Smooth muscle cell of the brain vasculature (primary cell): ENCODE measurements around the gene MIEF1.
"Not testable (repeated sequence)": the region's sequence is repeated elsewhere in the genome, so short reads cannot be mapped to it uniquely, and the experiment has no call there.

Experiments
- DNase-seq: peaks from one replicate; pipeline ENCODE4 v3.0.0-alpha.2; 2012; ENCODE audit warnings: low read depth, low spot score

Gene MIEF1

GRCh38 chr22:39489094-39490068 is 12.7 kb upstream of the MIEF1 start:
- DNase-seq: no peak

DNA sequence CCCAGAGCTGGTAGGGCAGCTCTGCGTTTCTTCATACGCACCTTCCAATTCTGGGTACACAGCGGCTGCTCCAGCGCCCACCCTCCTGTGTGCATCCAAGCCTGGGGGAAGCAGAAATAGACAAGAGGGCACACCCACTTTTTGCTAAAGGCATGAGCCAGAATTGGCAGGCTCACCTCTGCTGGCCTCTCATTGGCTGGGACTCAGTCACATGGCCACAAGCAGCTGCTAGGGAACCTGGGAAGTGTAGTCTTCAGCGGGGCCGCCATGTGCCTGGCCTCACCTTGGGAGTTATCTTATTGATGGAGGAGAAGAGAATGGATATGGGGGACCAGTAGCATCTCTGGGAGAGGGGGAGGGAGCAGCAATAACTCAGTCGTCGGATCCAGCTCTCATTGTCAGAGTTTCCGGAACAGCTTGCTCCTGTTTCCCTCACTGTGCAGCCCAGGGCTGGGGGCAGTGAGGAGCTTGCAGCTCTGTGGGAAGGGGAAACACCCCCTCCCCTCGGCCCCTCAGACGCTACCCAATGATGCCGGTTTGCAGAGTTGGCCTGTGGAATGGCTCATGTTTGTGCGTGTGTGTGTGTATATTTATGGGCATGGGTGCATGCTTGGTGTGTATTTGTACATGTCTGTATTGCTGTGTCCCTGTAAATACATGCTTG is 11.8 kb upstream of the MIEF1 start:
- DNase-seq: no peak

DNA sequence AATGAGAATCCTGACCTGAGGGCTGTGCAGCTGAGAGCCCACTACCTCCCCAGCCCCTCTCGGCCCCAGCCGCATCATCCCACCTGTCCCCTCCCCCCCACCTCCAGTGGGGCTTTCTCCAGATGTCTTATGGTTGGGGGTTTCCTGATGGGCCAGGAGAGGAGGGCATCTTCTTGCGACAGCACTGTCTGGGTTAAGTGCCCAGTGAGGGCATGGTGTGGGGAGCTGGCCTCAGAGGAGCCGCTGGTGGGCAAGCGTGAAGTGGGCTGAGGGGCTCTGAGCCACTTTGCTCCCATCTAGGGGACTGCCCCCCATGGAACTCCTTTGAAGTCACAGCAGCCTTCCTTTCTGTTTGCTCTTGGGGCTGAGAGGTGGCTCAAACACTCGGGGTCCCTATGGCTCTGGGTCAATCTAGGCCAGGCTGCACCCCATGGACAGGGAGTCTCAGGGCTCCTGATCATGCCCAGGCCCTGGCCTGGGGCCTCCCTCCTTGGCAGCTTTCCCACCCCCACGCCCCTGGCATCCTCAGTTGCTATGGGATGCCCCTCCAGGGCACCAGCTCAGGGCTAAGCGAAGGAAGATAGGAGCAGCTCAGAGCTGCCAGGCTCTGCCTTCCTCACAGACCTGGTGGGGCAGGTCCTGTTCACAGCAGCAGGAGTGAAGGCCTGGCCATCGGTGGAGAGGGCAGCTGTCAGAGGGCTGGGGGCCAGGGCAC is 11.0 kb upstream of the MIEF1 start:
- DNase-seq: no peak

GRCh38 chr22:39491696-39492095 is 10.4 kb upstream of the MIEF1 start:
- no peak for DNase-seq

GRCh38 chr22:39492186-39492585 is 9.9 kb upstream of the MIEF1 start:
- DNase-seq: no peak

DNA sequence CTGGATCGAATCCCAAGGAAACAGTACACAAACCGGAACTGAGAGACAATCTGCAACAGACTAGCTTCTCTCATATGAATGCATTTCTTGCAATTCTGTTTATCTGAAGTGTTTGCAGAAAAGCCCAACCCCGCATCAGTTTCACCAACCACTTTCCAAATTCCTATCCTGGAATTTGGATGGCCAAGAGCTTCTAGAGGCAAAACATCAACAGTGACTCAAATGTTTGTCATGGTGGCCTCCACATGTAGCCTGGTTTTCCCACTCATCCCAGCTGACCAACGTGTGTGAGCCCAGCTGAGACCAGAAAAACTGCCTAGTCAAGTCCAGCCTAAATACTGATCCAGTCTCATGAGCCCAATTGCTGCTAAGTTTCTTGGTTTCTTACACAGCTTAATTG is 8.3 kb upstream of the MIEF1 start:
- DNase-seq: no peak

DNA sequence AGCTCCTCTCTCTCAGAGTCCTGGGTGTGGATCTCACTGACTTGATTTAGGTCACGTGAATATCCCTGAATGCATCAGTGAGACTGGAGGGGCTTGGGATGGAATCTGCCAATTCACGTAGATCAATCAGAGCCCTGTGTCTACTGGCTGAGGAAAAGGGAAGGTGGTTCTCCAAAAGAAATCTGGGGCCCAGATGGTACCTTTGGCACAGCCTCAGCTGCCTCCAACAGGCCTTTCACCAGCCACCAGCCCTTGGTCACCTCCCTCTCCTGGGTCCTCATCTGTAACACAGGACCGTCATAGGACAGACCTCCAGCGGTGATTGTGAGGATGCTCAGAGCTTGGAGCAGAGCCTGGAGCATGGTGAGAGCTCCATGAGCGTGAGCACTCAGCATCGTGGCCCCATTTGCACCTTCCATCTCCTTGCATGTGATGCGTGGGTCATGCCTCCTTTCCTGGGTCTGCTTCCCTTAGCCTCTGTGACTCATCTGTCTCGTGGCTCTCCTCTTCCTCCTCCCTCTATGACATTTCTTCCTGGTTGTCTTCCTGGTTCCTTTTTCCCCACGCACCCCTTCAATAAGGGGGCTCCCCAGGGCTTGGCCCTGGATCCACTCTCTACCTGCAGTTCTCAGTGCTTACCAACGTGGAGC is 7.5 kb upstream of the MIEF1 start:
- no peak for DNase-seq

GRCh38 chr22:39496131-39496838 is 5.8 kb upstream of the MIEF1 start:
- DNase-seq: no peak

DNA sequence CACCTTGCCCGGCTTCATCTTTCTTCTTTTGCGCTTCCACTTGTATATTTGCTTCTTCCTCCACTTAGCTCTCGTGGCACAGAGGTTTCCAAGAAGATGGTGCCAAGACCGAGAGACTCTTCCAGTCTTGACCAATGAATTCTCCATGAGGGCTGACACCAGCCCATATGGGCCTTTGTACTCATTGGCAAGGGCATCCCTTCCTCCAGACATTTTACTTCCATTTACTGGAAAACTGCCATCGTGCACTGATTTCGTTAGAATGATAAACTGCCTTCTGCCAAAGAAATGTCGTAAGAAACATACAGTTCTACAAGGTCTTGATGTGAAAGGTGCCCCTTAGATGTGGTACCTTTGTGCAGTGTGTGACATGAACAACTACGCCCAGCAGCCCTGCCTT is 4.7 kb upstream of the MIEF1 start:
- no peak for DNase-seq

DNA sequence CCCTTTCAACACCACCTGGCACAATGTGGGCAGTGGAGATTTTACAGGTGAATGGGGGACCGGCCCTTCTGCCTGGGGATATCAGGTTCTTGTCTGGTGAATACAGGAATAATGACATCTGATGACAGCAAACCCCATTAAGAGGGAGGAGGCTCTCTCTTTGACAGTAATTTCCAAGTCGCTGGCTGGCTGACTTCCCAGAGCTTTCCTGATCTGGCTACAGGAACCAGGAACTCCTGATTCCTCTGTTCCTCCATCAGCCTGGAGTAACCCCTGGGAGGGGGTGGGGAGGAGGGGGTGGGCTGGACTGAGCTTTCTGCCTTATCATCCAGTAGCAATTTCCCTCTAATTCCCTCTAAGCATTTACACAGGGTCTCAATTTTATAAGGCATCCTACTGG is 3.7 kb upstream of the MIEF1 start:
- DNase-seq: no peak

DNA sequence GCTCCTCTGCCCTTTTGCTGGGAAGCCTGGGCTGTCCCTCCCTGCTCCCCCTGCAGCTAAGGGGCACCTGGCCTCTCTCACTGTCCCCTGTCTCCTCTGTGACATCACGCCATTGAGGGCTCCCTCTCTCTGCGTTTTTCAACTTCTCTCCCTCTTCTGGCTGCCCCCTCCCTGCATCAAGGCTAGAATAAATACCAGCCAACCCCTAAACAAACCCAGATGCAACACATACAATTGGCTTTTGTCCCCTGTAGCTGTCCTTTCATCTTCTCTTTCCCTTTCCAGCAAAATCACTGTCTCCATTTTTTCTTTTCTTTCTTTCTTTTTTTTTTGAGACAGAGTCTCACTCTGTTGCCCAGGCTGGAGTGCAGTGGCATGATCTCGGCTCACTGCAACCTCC is 3.3 kb upstream of the MIEF1 start:
- DNase-seq: no peak

DNA sequence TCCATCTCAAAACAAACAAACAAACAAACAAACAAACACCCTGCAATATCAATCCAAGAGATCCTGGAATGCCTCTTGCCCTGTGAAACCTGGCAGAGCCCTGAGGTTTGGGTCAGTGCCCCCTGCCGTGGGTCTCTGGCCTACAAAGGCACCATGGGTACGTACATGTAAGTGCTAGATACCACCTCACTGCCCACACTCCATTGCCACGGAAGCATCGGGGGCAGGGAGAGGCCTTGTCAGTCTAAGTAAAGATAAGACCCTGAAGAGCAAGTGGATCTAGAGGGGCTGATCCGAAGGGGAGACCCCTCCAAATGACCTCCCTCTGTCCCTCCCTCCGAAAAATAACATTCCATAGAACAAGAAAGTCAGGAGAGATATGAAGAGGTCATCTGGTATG is 2.0 kb upstream of the MIEF1 start:
- no peak for DNase-seq

- DNase-seq: no peak
Observed at GRCh38 chr22:39501644-39502108, 414 bp upstream of the MIEF1 start.

GRCh38 chr22:39502789-39503409 is 809 bp downstream of the MIEF1 start:
- DNase-seq: no peak

GRCh38 chr22:39503630-39504029 is 1.5 kb downstream of the MIEF1 start:
- DNase-seq: no peak

DNA sequence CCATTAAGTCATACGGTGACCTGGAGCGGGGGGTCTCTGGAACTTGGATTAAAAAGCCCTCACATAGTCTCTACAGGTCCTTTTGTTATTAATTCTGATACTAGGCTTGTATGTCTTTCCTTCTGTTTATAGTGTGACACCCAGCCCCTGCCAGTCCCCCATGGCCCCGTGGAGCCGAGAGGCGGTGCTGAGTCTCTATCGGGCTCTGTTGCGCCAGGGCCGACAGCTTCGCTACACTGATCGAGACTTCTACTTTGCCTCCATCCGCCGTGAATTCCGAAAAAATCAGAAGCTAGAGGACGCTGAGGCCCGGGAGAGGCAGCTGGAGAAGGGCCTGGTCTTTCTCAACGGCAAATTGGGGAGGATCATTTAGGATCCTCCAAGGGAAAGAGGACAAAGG is 2.0 kb downstream of the MIEF1 start:
- DNase-seq: no peak

- not testable (repeated sequence) for DNase-seq
Observed at GRCh38 chr22:39507021-39507420, 4.9 kb downstream of the MIEF1 start.

DNA sequence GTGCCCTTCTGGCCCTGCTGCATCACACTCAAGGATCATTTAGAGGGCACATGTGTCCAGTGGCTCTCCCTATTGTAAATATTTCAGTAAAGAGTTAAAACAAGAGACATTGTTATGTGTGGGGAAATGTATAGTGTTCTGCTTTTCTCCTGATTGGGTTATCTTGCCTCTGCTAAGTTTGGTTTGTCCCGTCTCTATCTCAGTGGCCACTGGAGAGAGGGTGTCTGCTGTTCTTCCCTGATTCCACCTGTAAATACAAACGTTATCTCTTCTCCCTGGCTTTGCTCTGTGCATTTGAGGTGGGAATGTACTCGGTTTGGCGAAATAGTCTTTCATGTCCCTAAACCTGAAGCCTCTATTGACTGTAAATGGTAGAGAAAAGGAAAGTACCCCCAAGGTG is 6.3 kb downstream of the MIEF1 start:
- DNase-seq: no peak

GRCh38 chr22:39510529-39511149 is 8.5 kb downstream of the MIEF1 start:
- DNase-seq: no peak

DNA sequence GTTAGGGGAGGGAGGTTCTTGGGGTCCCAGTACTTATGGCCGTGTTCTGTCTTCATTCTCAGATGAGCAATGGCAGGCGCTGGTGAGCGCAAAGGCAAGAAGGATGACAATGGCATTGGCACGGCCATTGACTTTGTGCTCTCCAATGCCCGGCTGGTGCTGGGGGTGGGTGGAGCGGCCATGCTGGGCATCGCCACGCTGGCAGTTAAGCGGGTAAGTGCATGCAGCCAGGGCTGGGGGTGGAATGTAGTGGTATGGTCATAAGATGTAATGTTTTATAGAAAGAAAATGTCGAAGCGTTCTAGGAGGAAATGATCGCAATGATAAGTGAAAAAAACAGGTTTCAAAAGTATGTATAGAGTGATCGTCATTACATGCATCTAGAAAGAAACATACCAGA is 9.1 kb downstream of the MIEF1 start:
- no peak for DNase-seq
